Measurements from ENCODE around the gene SMR3B.

The SMR3B gene

DNA sequence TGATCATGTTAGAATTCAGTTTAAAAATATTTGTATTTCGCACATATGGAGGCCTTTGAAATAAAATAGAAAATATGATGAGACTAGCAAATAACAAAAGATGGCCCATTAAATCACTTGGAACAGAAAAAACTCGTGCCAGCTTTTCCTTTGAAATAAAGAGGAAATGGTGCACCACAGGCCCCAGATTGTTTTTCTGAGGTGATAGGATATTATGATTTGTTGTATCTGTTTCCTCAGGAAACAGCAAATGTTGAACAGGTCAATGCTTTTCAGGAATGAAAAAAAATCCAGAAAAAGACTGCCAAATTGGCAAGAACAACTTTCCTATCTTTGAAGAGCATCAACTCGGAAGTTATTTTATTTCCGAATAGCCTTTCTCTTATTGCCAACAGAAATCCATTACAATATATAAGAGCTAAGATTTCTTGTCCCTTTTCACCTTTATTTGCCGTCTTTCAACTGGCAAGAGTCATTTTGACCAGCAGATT lies at the start of gene SMR3B:
SMR3B (plus strand) TSS at position 441 of the 491 bp plus-strand sequence. CDS start 1,380 bp downstream, outside the sequence.
- no peak for DNase-seq (ENCODE audit: low read depth in 2 of 2, low spot score in 1 of 2)

- no peak for DNase-seq (ENCODE audit: low read depth in 2 of 2, low spot score in 1 of 2)
Observed at GRCh38 chr4:70334681-70335080, 48.2 kb upstream of the SMR3B start, which contains the start of gene CABS1. CABS1 (plus strand) TSS chr4:70334981; CDS start chr4:70335040, 59 bp downstream.

DNA sequence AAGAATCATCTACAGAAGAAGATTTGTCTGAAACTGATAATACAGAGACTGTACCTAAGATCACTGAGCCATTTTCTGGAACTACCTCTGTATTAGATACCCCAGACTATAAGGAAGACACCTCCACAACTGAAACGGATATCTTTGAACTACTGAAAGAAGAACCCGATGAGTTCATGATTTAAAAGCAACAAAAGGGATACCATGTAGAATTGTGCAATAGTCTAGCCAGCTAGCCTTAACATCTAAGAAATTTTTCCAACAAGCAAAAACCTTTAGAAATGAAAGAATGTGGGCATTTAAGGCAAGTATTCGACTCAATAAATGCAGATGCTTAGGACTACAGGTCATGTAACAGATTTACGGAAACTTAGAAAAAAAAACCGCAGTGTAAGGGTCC lies 46.9 kb upstream of the SMR3B start:
- no peak for DNase-seq (ENCODE audit: low read depth in 2 of 2, low spot score in 1 of 2)

GRCh38 chr4:70337886-70338420 lies 45.0 kb upstream of the SMR3B start:
- no peak for DNase-seq (ENCODE audit: low read depth in 2 of 2, low spot score in 1 of 2)

DNA sequence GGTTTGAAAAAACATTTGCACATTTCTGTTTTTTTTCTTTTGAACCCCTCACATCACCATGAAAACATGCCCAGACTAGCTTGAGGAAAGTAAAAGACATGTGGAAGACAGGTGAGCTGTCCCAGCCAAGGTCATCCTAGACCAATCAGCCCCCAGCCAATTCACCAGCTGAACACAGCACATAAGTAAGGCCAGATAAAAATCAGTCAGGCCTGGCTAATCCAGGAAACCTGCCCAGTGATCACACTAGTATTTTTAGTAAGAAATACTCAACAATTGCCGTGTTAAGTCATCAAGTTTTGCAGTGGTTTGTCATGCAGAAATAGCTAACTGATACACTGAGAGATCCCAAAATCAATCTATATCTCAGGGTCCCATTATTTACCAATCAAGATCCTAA lies 26.7 kb upstream of the SMR3B start:
- no peak for DNase-seq (ENCODE audit: low read depth in 2 of 2, low spot score in 1 of 2)

DNA sequence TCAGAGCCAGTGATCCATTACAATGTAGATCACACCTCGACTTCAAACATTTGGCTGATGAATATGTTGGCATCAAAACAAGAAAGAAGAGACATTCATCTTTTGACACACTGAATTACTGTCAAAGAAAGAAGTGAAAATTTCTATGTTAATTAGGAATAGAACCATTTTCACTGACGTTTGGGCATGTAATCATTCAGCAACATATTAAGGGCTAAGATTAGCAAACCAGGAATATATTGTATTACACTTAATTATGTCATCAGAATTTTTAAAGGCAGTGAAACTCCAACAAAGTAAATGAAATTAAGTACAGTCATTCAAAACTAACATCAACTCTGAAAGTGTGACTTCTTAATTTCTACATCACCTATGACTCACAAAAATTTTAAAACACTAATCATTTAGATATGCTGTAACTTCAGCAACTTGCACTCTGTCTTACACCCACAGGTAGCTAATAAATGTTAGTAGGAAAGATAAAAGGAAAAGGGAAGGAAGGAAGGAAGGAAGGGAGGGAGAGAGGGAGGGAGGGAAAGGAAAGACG lies 23.7 kb upstream of the SMR3B start:
- no peak for DNase-seq (ENCODE audit: low read depth in 2 of 2, low spot score in 1 of 2)

- DNase-seq (ENCODE audit: low read depth in 2 of 2, low spot score in 1 of 2), result no peak
Observed at GRCh38 chr4:70360460-70360859, 22.5 kb upstream of the SMR3B start, which contains the start of gene SMR3A. SMR3A (plus strand) TSS chr4:70360760; CDS start chr4:70362116, 1,356 bp downstream.

GRCh38 chr4:70364002-70364401 lies 18.9 kb upstream of the SMR3B start:
- DNase-seq (ENCODE audit: low read depth in 2 of 2, low spot score in 1 of 2), result no peak

DNA sequence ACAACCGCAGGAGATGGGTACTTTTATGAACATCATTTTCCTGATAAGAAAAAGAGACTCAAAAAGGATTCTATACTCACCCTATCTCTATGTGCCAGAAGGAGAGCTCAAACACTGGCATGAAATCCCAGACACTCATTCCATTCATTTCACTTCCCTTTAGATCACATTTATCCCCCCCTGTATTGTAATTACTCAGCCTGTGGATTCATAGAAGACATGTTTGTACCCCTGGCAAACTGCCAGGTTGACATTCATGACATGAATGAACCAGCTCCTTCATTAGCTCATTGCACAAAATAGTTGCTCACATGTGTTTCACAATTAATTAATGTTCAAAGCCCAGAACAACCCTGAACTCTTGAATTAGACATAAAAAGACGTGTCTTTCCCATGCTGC lies 17.5 kb upstream of the SMR3B start:
- DNase-seq (ENCODE audit: low read depth in 2 of 2, low spot score in 1 of 2), result no peak

- no peak for DNase-seq (ENCODE audit: low read depth in 2 of 2, low spot score in 1 of 2)
Observed at GRCh38 chr4:70367813-70368212, 15.1 kb upstream of the SMR3B start.

DNA sequence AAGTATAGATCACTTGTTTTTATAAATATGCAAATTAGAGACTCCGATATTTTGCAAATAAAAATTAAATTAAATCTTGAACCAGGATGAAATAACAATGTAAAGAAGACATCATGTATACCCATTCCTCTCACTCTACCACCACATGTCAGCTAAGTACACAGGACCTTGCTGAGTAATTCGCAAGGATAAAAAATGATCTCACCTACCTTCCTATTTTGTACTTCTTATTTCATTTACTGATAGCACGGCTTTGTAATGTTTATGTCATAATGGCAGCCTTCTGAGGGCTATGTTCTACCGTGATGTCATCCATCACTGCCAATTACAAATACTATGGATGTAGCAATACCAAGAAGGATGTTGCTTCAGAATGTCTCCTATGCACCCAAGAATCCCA lies 10.9 kb upstream of the SMR3B start:
- no peak for DNase-seq (ENCODE audit: low read depth in 2 of 2, low spot score in 1 of 2)

GRCh38 chr4:70372760-70373159 lies 10.2 kb upstream of the SMR3B start:
- DNase-seq (ENCODE audit: low read depth in 2 of 2, low spot score in 1 of 2), result no peak

DNA sequence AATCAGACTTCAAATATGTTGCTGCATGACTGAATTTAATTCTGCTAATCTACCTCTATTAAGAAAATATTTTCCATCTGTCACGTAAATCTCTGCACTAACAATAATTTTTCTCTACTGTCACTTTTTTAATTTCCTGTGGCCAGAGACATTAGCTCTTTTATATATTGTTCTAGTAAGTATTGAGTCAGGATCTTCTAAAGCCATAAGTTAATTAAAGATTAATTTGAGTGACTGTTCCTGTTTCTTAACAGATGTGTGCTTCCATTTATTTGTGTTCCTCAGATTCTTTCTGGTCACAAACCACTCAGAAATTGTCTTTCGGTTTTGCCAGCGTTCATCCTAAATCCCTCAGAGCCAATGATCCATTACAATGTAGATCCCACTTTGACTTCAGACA lies 2.4 kb upstream of the SMR3B start:
- DNase-seq (ENCODE audit: low read depth in 2 of 2, low spot score in 1 of 2), result no peak

DNA sequence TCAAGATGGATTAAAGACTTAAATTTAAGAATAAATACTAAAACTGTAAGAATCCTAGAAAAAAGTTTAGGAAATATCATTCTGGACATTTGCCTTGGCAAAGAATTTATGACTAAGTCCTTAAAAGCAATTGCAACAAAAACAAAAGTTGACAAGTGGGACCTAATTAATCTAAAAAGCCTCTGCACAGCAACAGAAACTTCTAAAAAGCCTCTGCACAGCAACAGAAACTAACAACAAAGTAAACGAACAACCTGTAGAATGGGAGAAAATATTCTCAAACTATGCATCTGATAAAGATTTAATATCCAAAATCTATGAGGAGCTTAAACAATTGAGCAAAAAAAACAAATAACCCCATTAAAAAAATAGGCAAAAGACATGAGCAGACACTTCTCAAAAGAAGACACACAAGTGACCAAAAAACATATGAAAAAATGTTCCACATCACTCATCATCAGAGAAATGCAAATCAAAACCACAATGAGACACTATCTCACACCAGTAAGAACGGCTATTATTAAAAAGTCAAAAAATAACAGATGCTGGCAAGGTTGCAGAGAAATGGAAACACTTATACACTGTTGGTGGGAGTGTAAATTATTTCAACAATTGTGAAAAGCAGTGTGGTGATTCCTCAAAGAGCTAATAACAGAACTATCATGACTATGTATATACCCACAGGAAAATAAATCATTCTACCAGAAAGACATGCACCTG lies 9.3 kb downstream of the SMR3B start:
- DNase-seq (ENCODE audit: low read depth in 2 of 2, low spot score in 1 of 2), result no peak

DNA sequence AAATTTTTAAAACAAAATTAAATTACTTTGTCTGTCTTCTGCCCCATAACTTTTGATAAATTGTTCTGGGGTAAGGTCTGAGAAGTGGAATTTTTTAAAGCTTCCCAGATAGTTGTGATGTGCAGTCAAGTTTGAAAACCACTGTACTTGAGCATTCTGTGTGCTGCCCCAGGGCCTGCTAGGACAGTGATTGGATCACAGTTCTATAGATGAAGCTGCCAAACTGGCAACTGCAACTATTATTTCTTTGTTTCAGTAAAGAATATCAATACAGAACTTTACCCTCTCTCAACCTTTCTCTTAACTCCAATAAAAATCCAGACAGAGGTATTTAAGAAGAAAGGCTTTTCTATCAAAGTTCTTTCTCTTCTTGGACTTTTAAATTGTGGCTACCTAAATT lies 14.6 kb downstream of the SMR3B start, which contains the start of gene OPRPN:
OPRPN (plus strand) TSS at position 361 of the 400 bp plus-strand sequence. CDS start 1,346 bp downstream, outside the sequence.
- no peak for DNase-seq (ENCODE audit: low read depth in 2 of 2, low spot score in 1 of 2)

DNA sequence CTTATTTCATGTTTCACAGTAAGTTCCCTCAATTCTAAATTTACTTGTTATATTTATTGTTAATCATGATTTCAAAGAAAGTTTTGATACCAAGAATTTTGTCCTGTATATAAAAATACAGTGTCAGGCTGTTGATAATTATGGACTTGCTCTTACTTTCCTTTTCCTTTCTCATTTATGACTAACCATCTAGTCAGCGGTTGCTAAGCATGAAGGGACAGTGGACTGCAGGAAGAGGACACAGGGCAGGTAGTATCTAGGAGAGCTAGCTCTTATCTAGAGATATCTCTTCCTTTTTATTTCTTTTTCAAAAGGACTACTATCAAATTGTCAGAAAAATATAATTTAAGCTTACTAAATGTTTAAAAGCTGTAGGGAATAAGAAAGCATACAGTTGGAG lies 16.4 kb downstream of the SMR3B start:
- DNase-seq (ENCODE audit: low read depth in 2 of 2, low spot score in 1 of 2), result no peak

DNA sequence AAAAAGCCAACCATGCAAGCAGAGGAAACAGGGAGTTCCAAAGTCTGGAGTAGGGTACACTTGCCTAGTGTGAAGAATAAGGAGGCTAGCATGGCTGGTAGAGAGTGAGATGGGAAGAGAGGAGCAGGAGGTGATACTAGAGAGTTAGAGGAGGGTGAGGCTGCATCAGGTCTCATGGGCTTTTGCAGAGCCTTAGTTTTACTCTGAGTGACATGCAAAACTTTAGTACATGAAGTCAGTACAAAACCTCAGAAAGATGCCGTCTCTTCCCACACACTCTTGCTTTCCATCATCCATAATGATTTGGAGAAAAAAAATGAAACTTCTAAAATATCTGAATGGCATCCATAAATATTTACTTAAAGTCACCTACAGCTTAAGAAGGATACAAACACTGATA lies 19.8 kb downstream of the SMR3B start:
- DNase-seq (ENCODE audit: low read depth in 2 of 2, low spot score in 1 of 2), result no peak

DNA sequence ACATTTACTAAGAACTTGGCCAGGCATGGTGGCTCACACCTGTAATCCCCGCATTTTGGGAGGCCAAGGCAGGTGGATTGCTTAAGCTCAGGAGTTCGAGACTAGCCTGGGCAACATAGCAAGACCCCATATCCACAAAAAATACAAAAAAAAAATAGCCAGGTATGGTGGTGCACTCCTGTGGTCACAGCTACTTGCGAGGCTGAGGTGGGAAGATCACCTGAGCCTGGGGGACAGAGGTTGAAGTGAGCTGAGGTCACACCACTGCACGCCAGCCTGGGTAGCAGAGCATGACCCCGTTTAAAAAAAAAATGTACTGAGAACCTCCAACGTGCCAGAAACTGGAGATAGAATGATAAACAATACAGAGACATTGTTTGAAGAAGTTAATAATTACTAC lies 22.8 kb downstream of the SMR3B start:
- no peak for DNase-seq (ENCODE audit: low read depth in 2 of 2, low spot score in 1 of 2)

DNA sequence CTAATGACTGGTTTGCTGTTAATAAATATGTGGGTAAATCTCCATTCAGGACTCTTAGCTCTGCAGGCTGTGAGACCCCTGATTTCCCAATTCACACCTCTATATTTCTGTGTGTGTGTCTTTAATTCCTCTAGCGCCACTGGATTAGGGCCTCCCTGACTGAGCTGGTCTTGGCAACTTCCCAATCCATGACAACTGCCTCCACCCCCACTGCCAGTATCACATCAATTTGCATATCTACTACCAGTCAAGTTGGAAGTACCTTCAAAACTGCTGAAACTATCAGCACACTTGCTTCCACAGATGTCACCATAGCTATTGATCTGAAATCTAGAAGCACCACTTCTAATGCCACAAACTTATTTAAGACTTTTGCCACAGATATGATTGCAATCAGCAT lies 42.4 kb downstream of the SMR3B start:
- no peak for DNase-seq (ENCODE audit: low read depth in 2 of 2, low spot score in 1 of 2)

- DNase-seq (ENCODE audit: low read depth in 2 of 2, low spot score in 1 of 2), result no peak
Observed at GRCh38 chr4:70426789-70427188, 43.9 kb downstream of the SMR3B start.

DNA sequence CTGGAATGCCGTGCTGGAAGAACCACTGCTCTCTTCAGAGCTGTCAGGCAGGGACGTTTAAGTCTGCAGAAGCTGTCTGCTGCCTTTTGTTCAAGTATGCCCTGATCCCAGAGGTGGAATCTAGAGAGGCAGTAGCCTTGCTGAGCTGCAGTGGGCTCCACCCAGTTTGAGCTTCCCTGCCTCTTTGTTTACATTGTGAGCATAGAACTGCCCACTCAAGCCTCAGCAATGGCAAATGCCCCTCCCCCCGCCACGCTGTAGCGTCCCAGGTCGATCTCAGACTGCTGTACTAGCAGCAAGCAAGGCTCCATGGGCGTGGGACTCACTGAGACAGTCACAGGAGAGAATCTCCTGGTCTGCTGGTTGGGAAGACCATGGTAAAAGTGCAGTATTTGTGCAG lies 54.3 kb downstream of the SMR3B start:
- DNase-seq (ENCODE audit: low read depth in 2 of 2, low spot score in 1 of 2), result no peak
